ENCODE results near the gene UQCRQ.

UQCRQ gene

GRCh38 chr5:132887283-132887682 lies 20.8 kb downstream of the UQCRQ start:
- no peak overlapping the region for H3K4me3 ChIP-seq (ENCODE audit: low read depth, low read length)
- no peak for DNase-seq (ENCODE audit: low read depth)
- TF ChIP-seq CTCF (IDR thresholded peaks at IDR 0.05; ENCODE audit: control insufficient read depth, extremely low read depth, insufficient read depth): no peak

DNA sequence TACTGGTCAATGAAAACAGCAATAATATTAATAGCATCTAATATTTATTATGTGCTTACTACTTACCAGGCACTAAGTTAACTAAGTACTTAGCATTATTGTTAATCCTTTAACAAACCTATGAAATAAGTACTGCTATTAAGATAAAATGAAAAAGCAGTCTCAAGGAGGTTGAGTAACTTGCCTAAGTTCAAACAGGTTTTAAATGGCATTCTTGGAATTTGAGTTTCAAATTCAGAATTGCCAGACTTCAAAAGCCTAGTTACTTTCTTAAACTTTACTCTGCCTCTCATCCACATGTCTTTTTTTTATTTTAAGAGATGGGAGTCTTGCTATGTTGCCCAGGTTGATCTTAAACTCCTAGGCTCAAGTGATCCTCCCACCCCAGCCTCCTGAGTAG lies 23.1 kb downstream of the UQCRQ start:
- TF ChIP-seq CTCF (IDR thresholded peaks at IDR 0.05; ENCODE audit: control insufficient read depth, extremely low read depth, insufficient read depth): no peak
- no peak for DNase-seq (ENCODE audit: low read depth)
- no peak overlapping the region for H3K4me3 ChIP-seq (ENCODE audit: low read depth, low read length)

GRCh38 chr5:132890817-132891216 lies 24.4 kb downstream of the UQCRQ start:
- TF ChIP-seq CTCF (IDR thresholded peaks at IDR 0.05; ENCODE audit: control insufficient read depth, extremely low read depth, insufficient read depth): no peak
- no peak overlapping the region for H3K4me3 ChIP-seq (ENCODE audit: low read depth, low read length)
- no peak for DNase-seq (ENCODE audit: low read depth)

- DNase-seq (ENCODE audit: low read depth): no peak
- TF ChIP-seq CTCF (IDR thresholded peaks at IDR 0.05; ENCODE audit: control insufficient read depth, extremely low read depth, insufficient read depth): no peak
- no peak overlapping the region for H3K4me3 ChIP-seq (ENCODE audit: low read depth, low read length)
These were observed 29.4 kb downstream of the UQCRQ start for GRCh38 chr5:132895719-132896305.

GRCh38 chr5:132896685-132897084 lies 30.2 kb downstream of the UQCRQ start:
- no peak for TF ChIP-seq CTCF (IDR thresholded peaks at IDR 0.05; ENCODE audit: control insufficient read depth, extremely low read depth, insufficient read depth)
- DNase-seq (ENCODE audit: low read depth): no peak

DNA sequence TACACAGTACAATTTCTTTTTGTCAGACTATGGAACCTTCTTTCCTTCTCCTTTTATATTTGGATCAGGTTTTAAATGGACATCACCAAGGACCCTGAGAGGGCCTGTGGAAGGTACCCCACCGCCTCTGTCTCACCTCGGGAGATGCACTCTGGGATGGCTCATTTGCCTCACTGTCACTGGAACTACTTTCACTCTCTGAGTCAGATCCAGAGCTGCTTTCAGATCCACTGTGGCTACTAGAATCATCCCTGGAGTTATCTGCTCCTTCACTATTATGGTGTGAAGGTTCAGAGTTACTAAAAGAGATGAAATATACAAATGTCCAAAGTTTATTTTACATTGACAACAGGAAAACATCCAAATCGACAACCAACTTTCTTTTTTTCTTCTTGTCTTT lies 31.7 kb downstream of the UQCRQ start:
- H3K4me3 ChIP-seq (ENCODE audit: low read depth, low read length): no peak overlapping the region
- TF ChIP-seq CTCF (IDR thresholded peaks at IDR 0.05; ENCODE audit: control insufficient read depth, extremely low read depth, insufficient read depth): no peak
- no peak for DNase-seq (ENCODE audit: low read depth)

More at GRCh38 chr5:132896685-132897084, 30.2 kb downstream of the UQCRQ start:
- H3K4me3 ChIP-seq (ENCODE audit: low read depth, low read length): no peak overlapping the region

- DNase-seq (ENCODE audit: low read depth): no peak
- H3K4me3 ChIP-seq (ENCODE audit: low read depth, low read length): no peak overlapping the region
- no peak for TF ChIP-seq CTCF (IDR thresholded peaks at IDR 0.05; ENCODE audit: control insufficient read depth, extremely low read depth, insufficient read depth)
These were observed 34.6 kb downstream of the UQCRQ start for GRCh38 chr5:132901036-132901435.
